ENCODE results near the gene TMEM161B.
A peak's percentile ranks its signal among the peaks of the same experiment; 100 is the strongest.
"Not testable (repeated sequence)": the region's sequence is repeated elsewhere in the genome, so short reads cannot be mapped to it uniquely, and the experiment has no call there.

The TMEM161B gene

GRCh38 chr5:88263349-88263748 is 5.3 kb downstream of the TMEM161B start:
- peaks cover 9% of the 10 kb centered on the region for H3K4me1 ChIP-seq (ENCODE audit: insufficient read depth, low read length)
- H3K36me3 ChIP-seq (ENCODE audit: insufficient read depth, low read length), result no peaks in the 10 kb centered on the region; the same call in 1 of the 2 replicates
- no peak overlapping the region for H3K9ac ChIP-seq (ENCODE audit: low read depth, low read length)
- peaks cover 6% of the 10 kb centered on the region; the same call in 1 of the 2 replicates for H3K9me3 ChIP-seq (ENCODE audit: control insufficient read depth, insufficient read depth, low read length)

GRCh38 chr5:88262116-88262515 is 6.5 kb downstream of the TMEM161B start:
- Histone ChIP-seq H3K4me1 (ENCODE audit: insufficient read depth, low read length) (peaks cover 21% of the 10 kb centered on the region), H3K36me3 (ENCODE audit: insufficient read depth, low read length) (no peaks in the 10 kb centered on the region; the same call in 1 of the 2 replicates), H3K9me3 (ENCODE audit: control insufficient read depth, insufficient read depth, low read length) (peaks cover 6% of the 10 kb centered on the region; the same call in 1 of the 2 replicates), H3K9ac (ENCODE audit: low read depth, low read length) (no peak overlapping the region)

- Histone ChIP-seq H3K36me3 (ENCODE audit: insufficient read depth, low read length) (no peaks in the 10 kb centered on the region; the same call in 1 of the 2 replicates), H3K9ac (ENCODE audit: low read depth, low read length) (no peak overlapping the region), H3K9me3 (ENCODE audit: control insufficient read depth, insufficient read depth, low read length) (no peaks in the 10 kb centered on the region), H3K4me1 (ENCODE audit: insufficient read depth, low read length) (peaks cover 45% of the 10 kb centered on the region)
Observed at GRCh38 chr5:88258636-88259035, 10.0 kb downstream of the TMEM161B start.

- no peaks in the 10 kb centered on the region; the same call in 1 of the 2 replicates for H3K36me3 ChIP-seq (ENCODE audit: insufficient read depth, low read length)
- peak overlapping the region; percentile 19; the same call in 1 of the 2 replicates for H3K9ac ChIP-seq (ENCODE audit: low read depth, low read length)
- peaks cover 45% of the 10 kb centered on the region for H3K4me1 ChIP-seq (ENCODE audit: insufficient read depth, low read length)
- H3K9me3 ChIP-seq (ENCODE audit: control insufficient read depth, insufficient read depth, low read length), result no peaks in the 10 kb centered on the region
Observed at GRCh38 chr5:88256872-88257271, 11.8 kb downstream of the TMEM161B start.

DNA sequence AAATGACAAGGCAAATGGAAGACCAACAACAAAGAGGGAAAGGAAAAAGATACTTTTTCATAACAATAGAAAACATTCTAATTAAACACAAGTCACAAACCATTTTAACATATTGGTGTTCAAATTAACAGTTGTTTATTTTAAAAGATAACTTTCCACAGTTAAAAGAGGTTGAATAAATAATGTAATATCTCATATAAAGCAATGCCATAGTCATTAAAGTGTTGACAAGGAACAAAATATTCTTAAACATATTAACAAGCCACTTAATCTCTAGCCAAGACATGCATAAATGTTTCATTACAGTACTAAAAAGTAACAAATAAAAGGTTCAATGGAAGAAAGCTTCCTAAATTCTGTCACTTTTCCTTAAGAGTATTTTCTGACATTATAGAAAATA is 12.6 kb downstream of the TMEM161B start:
- H3K9ac ChIP-seq (ENCODE audit: low read depth, low read length), result no peak overlapping the region
- no peaks in the 10 kb centered on the region; the same call in 1 of the 2 replicates for H3K9me3 ChIP-seq (ENCODE audit: control insufficient read depth, insufficient read depth, low read length)
- no peaks in the 10 kb centered on the region; the same call in none of the 2 replicates for H3K36me3 ChIP-seq (ENCODE audit: insufficient read depth, low read length)
- peaks cover 45% of the 10 kb centered on the region for H3K4me1 ChIP-seq (ENCODE audit: insufficient read depth, low read length)

DNA sequence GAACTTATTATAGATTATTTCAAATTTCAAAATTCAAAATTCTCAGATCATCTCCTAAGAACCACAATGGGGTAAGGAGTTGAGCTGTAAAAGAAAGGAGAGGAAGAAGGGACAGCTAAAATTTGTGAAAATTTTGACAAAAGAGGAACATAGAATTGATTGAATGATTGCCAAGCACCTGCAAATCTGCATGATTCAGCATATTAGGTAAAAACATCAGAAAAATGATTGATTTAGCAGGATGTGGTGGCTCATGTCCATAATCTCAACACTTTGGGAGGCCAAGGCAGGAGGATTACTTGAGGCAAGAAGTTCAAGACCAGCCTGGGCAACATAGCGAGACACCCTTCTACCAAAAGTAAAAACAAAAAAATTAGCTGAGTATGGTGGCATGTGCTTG is 14.3 kb downstream of the TMEM161B start:
- H3K9ac ChIP-seq (ENCODE audit: low read depth, low read length), result no peak overlapping the region
- no peaks in the 10 kb centered on the region; the same call in 1 of the 2 replicates for H3K9me3 ChIP-seq (ENCODE audit: control insufficient read depth, insufficient read depth, low read length)
- peaks cover 41% of the 10 kb centered on the region for H3K4me1 ChIP-seq (ENCODE audit: insufficient read depth, low read length)
- H3K36me3 ChIP-seq (ENCODE audit: insufficient read depth, low read length), result no peaks in the 10 kb centered on the region; the same call in none of the 2 replicates

- Histone ChIP-seq H3K36me3 (ENCODE audit: insufficient read depth, low read length) (no peaks in the 10 kb centered on the region; the same call in none of the 2 replicates), H3K9me3 (ENCODE audit: control insufficient read depth, insufficient read depth, low read length) (no peaks in the 10 kb centered on the region; the same call in 1 of the 2 replicates), H3K4me1 (ENCODE audit: insufficient read depth, low read length) (peaks cover 40% of the 10 kb centered on the region), H3K9ac (ENCODE audit: low read depth, low read length) (no peak overlapping the region)
Observed at GRCh38 chr5:88251048-88251711, 17.5 kb downstream of the TMEM161B start.

DNA sequence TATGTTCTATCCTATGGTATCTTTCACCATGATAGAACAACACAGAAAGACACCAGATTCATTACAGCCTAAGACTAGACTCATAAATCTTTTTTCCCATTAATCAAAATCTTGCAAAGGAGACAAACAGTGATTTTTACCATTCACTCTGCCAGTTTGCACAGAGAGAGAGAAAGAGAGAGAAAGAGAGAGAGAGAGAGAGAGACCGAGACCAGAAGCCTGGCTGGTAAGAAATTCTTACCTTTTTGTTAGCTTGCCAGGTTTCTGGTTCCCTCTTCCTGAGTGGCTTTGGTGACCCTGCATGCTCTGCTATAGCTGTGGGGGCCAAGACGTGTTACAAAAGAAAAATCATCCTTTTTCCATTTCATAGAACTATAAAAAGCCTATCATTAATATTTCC is 18.6 kb downstream of the TMEM161B start:
- no peaks in the 10 kb centered on the region; the same call in 1 of the 2 replicates for H3K9me3 ChIP-seq (ENCODE audit: control insufficient read depth, insufficient read depth, low read length)
- no peak overlapping the region for H3K9ac ChIP-seq (ENCODE audit: low read depth, low read length)
- no peaks in the 10 kb centered on the region; the same call in none of the 2 replicates for H3K36me3 ChIP-seq (ENCODE audit: insufficient read depth, low read length)
- peaks cover 39% of the 10 kb centered on the region for H3K4me1 ChIP-seq (ENCODE audit: insufficient read depth, low read length)

GRCh38 chr5:88248743-88249540 is 19.7 kb downstream of the TMEM161B start:
- Histone ChIP-seq H3K9me3 (ENCODE audit: control insufficient read depth, insufficient read depth, low read length) (no peaks in the 10 kb centered on the region; the same call in 1 of the 2 replicates), H3K9ac (ENCODE audit: low read depth, low read length) (no peak overlapping the region), H3K4me1 (ENCODE audit: insufficient read depth, low read length) (peaks cover 42% of the 10 kb centered on the region)

GRCh38 chr5:88248094-88248493 is 20.6 kb downstream of the TMEM161B start:
- Histone ChIP-seq H3K9ac (ENCODE audit: low read depth, low read length) (no peak overlapping the region), H3K9me3 (ENCODE audit: control insufficient read depth, insufficient read depth, low read length) (no peaks in the 10 kb centered on the region; the same call in 1 of the 2 replicates), H3K4me1 (ENCODE audit: insufficient read depth, low read length) (peaks cover 42% of the 10 kb centered on the region), H3K36me3 (ENCODE audit: insufficient read depth, low read length) (no peaks in the 10 kb centered on the region; the same call in 1 of the 2 replicates)

More at GRCh38 chr5:88248743-88249540, 19.7 kb downstream of the TMEM161B start:
- H3K36me3 ChIP-seq (ENCODE audit: insufficient read depth, low read length), result no peaks in the 10 kb centered on the region; the same call in 1 of the 2 replicates

DNA sequence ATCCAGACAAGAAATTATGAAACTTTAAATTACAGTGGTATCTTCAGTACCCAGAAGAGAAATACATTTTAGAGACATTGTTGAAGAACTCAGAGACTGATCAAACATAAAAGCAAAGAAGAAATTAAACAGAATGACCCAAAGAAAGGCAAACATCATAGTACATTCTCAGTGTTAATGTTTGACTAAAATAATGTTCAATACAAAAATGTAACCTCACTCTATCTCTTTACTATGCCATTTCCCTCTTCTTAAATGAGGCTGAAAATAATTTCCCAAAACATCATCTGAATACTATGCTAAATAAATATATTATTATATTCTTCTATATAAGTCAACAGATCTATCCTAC is 22.8 kb downstream of the TMEM161B start:
- Histone ChIP-seq H3K4me1 (ENCODE audit: insufficient read depth, low read length) (peaks cover 42% of the 10 kb centered on the region), H3K9me3 (ENCODE audit: control insufficient read depth, insufficient read depth, low read length) (no peaks in the 10 kb centered on the region), H3K9ac (ENCODE audit: low read depth, low read length) (no peak overlapping the region)

DNA sequence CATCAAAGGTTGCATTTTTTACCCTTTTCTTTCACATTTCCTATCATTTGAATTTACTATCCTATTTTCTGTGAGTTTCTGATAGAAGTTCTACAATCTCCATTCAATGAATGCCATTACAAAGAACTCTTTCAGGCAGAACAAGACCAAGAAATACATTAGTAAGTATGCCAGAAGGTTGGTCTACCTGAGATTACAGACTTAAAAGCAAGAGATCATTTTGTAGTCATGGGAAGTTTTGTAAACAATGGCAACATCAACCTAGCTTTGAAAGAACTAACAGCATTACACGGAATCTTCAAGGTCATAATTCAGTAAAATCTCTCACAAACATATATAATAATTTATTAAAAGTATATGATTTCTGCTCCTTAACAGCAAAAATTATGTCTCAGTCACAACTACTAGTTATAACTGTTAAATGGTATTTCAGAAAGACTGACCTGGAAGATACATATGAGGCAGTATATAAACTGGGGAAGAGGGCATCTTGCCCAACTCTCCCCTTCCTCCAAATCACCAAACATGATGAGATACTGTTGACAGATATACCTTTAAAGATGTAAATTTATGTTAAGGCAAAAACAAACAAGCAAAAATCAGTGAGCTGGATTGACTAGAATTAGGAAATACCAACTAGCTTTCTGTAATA is 23.3 kb downstream of the TMEM161B start:
- H3K9ac ChIP-seq (ENCODE audit: low read depth, low read length), result no peak overlapping the region

More for the DNA sequence above, 22.8 kb downstream of the TMEM161B start:
- no peaks in the 10 kb centered on the region; the same call in 1 of the 2 replicates for H3K36me3 ChIP-seq (ENCODE audit: insufficient read depth, low read length)

DNA sequence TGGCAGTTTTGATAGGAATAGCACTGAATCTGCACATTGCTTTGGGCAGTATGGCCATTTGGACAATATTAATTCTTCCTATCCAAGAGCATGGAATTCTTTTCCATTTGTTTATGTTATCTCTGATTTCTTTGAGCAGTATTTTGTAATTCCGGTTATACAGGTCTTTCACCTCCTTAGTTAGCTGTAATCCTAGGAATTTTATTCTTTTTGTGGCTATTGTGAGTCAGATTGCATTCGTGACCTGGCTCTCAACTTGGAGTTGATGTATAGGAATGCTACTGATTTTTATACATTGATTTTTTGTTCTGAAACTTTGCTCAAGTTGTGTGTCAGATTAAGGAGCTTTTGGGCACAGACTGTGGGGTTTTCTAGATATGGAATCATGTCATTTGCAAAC is 24.0 kb downstream of the TMEM161B start:
- Histone ChIP-seq H3K9me3 (ENCODE audit: control insufficient read depth, insufficient read depth, low read length) (no peaks in the 10 kb centered on the region), H3K9ac (ENCODE audit: low read depth, low read length) (no peak overlapping the region), H3K36me3 (ENCODE audit: insufficient read depth, low read length) (no peaks in the 10 kb centered on the region), H3K4me1 (ENCODE audit: insufficient read depth, low read length) (peaks cover 42% of the 10 kb centered on the region)

More for the DNA sequence above, 23.3 kb downstream of the TMEM161B start:
- Histone ChIP-seq H3K4me1 (ENCODE audit: insufficient read depth, low read length) (peaks cover 42% of the 10 kb centered on the region), H3K9me3 (ENCODE audit: control insufficient read depth, insufficient read depth, low read length) (no peaks in the 10 kb centered on the region), H3K36me3 (ENCODE audit: insufficient read depth, low read length) (no peaks in the 10 kb centered on the region)

DNA sequence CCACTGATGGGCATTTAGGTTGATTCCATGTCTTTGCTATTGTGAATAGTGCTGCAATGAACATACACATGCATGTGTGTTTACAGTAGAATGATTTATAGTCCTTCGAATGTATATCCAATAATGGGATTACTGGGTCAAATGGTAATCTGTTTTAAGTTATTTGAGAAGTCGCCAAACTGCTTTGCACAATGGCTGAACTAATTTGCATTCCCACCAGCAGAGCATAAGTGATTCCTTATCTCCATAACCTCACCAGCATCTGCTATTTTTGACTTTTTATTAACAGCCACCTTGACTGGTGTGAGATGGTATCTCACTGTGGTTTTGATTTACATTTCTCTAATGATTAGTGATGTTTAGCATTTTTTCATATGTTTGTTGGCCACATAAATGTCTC is 25.2 kb downstream of the TMEM161B start:
- not testable (repeated sequence) for H3K36me3 ChIP-seq (ENCODE audit: insufficient read depth, low read length); H3K9me3 ChIP-seq (ENCODE audit: control insufficient read depth, insufficient read depth, low read length); H3K9ac ChIP-seq (ENCODE audit: low read depth, low read length)
- H3K4me1 ChIP-seq (ENCODE audit: insufficient read depth, low read length), result peaks cover 35% of the 10 kb centered on the region
